8988T (cell line): ENCODE results near the gene RFPL2.
A peak's percentile ranks its signal among the peaks of the same experiment; 100 is the strongest.

Experiments
- DNase-seq: peaks from one replicate; pipeline ENCODE4 v3.0.0; 2011

The RFPL2 gene

GRCh38 chr22:32204856-32205722 is at the start of gene RFPL2:
TSS of gene RFPL2 (minus strand) at chr22:32205073. CDS start at chr22:32202451, 2,622 bp downstream.
- DNase-seq: no peak

DNA sequence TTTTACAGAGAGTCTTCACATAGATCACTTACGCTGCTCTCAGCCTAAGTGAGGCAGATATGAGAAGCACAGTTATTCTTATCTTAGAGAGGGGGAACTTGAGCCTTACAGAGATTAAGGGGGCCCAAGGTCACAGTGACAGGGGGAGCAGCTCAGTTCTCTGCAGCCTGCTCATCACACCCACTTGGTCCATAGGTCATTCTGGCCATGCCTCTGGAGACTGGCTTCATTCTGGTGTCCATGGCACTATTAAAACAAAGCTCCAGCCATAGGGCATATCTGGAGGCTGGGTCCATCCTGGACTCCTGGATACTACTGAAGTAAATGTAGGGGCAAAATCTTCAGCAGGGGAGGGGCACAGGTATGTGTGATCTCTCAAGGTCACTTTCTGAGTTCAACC is 44.4 kb upstream of the RFPL2 start:
- DNase-seq: no peak

GRCh38 chr22:32248276-32248675 is 43.4 kb upstream of the RFPL2 start:
- DNase-seq: no peak

DNA sequence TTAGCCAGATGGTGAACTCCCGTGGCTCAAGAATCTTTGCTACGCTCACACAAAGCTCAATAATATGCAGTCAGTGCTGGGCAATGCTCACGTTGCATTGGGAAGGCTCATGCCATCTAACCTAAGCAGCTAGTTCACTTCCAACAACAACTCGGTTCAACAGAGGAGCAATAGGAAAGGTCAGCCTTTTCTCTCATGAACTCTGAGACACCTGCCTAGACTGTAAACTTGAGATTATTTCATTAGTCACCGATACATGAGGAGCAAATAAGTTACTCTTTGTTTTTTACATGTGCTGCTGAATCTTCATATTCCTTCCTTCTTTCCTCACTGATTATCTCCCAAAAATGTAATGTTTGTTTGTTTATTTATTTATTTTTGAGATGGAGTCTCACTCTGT is 41.3 kb upstream of the RFPL2 start:
- no peak for DNase-seq

DNA sequence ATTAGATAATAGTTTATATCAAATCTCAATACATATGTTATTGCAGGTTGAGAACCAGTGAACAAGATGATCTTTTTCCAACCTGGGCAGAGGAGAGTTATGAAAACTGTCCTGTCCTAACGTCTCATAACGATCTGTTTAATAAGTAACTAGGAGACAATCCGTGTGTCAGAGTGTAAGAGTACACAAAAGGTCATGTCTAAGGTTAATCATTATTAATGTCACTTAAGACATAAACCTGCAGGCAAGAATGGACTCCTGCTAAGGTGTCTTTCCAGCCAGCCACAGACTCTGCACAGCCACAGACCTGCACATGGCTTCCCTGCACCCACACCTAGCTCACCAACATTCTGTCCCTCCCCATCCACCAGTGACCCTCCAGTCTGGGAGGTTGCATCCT is 40.2 kb upstream of the RFPL2 start:
- DNase-seq: no peak

DNA sequence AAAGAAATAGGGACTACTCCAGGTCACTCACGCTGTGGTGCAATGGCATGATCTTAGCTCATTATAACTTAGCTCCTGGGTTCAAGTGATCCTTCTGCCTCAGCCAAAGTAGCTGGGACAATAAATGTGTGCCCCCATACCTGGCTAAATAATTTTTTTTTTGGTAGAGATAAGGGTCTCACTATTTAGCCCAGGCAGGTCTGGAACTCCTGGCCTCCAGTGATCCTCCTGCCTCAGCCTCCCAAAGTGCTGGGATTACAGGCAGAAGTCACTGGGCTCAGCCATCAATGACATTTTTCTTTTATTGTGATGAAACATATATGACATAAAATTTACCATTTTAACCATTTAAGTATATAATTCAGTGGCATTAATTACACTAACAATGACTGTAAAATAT is 39.7 kb upstream of the RFPL2 start:
- no peak for DNase-seq

- DNase-seq: no peak
Observed at GRCh38 chr22:32240461-32240860, 35.6 kb upstream of the RFPL2 start.

DNA sequence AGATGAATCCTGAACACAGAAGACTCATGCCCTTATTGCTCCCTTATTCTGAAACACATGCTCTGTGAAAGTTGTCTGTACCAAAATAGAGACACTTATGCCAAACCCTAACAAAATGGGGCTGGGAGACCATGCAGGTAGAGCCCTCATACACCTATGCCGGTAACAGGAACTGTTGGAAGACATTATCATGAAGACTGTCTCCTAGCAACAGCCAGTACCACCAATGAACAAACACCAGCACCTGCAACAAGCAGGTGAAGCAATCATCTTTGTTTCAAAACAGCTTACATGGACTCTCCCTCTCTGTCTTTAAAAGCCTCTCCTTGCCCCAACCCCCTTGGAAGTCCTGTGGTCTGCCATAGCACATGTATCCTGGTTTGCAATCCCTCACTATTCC is 33.0 kb upstream of the RFPL2 start:
- DNase-seq: no peak

DNA sequence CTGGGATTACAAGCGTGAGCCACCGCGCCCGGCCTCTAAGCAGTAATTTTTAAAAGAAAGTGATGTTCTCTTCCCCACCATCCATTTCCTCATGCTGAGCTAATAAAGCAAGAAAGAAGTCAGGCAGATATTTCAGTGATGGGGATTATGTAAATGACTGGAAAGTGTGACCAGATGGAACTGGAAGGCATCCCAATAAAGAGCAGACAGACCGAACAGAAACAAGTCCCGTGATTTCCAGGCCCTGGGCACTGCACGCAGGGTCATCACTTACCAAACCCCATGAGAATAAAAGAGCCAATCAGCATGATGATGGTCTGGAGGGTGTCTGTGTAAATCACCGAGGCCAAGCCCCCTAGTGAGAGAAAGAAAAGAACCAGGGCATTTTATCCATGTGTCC is 32.1 kb upstream of the RFPL2 start:
- DNase-seq: no peak

DNA sequence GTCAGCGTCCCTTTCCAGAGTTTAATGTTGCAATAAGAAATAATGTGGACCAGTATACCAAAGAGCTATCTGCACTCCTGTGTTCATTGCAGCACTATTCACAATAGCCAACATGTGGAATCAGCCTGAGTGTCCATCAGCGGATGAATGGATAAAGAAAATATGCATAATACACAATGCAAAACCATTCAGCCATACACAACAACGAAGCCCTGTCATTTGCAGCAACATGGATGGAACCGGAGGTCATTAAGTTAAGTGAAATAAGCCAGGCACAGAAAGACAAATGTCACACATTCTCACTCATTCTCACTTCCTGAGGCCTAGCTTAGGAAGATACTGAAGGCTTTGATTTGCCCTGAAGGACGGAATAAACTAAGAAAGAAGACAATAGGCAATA is 28.2 kb upstream of the RFPL2 start:
- no peak for DNase-seq

- no peak for DNase-seq
Observed at GRCh38 chr22:32232191-32232830, 27.4 kb upstream of the RFPL2 start.

DNA sequence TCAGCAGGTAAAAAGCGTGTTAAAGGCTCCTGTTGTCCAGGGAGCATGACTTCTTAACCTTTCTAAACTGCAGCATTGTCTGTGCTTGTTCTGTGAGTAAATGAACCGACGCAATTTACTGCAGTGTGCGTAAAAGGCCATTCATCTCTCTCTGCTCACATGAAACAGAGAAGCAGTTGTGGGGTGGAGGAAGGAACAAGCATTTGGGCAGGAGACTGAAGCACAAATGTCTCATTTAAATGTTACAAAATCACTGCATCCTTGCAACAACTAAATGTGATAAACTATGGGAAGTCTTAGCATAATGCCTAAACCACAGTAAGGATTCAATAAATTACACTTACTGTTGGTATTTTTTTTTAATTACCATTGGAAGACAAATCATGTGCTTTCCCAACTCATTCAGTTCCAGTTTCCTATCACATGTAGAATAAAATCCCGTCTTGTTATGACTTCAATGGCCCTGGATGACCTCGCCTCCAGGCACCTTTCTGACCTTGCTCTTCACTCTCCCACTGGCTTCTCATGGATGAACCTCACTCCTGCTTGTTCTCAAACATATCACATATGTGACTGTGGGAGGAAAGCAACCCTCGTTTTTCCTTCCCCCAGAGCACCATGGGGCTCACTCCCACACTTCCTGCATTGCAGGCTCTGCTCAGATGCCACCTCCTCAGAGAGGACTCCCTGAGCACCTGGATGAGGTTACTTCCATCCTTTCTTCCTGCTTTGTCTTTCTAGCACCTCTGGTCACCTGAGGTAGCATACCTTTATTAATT is 21.6 kb upstream of the RFPL2 start:
- no peak for DNase-seq

GRCh38 chr22:32222991-32223390 is 18.1 kb upstream of the RFPL2 start:
- no peak for DNase-seq

- no peak for DNase-seq
Observed at GRCh38 chr22:32219026-32219425, 14.2 kb upstream of the RFPL2 start.

- no peak for DNase-seq
Observed at GRCh38 chr22:32218470-32218869, 13.6 kb upstream of the RFPL2 start.

GRCh38 chr22:32217465-32217864 is 12.6 kb upstream of the RFPL2 start:
- no peak for DNase-seq

DNA sequence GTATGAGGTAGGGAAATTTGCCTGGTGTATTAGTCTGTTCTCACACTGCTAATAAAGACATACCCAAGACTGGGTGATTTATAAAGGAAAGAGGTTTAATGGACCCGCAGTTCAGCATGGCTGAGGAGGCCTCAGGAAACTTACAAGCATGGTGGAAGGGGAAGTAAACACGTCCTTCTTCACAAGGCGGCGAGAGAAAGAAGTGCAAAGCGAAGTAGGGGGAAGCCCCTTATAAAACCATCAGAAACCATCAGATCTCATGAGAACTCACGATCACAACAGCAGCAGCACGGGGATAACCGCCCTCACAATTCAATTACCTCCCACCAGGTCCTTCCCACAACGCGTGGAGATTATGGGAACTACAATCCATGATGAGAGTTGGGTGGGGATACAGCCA is 12.0 kb upstream of the RFPL2 start:
- DNase-seq: no peak

DNA sequence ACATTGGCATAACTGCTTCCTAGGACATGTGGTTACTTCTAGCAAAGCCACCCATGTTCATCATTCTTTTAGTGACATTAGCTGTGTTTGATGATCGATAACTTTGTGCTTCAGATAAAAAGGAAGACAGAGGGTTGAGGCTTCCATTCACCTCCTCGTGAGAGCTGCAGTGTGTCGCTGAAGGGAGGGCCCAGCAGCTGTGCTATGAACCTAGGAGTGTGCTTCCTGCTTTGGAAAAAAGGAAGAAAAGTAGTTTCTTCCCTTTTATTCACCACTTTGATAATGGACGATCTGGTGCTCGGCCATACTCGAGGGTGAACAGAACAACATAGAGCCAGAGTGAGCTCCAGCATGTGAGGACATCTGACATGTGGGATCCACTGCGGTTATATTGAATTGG is 6.1 kb upstream of the RFPL2 start:
- DNase-seq: no peak

- DNase-seq: no peak
Observed at GRCh38 chr22:32208681-32209080, 3.8 kb upstream of the RFPL2 start.

GRCh38 chr22:32207971-32208480 is 3.2 kb upstream of the RFPL2 start:
- no peak for DNase-seq

DNA sequence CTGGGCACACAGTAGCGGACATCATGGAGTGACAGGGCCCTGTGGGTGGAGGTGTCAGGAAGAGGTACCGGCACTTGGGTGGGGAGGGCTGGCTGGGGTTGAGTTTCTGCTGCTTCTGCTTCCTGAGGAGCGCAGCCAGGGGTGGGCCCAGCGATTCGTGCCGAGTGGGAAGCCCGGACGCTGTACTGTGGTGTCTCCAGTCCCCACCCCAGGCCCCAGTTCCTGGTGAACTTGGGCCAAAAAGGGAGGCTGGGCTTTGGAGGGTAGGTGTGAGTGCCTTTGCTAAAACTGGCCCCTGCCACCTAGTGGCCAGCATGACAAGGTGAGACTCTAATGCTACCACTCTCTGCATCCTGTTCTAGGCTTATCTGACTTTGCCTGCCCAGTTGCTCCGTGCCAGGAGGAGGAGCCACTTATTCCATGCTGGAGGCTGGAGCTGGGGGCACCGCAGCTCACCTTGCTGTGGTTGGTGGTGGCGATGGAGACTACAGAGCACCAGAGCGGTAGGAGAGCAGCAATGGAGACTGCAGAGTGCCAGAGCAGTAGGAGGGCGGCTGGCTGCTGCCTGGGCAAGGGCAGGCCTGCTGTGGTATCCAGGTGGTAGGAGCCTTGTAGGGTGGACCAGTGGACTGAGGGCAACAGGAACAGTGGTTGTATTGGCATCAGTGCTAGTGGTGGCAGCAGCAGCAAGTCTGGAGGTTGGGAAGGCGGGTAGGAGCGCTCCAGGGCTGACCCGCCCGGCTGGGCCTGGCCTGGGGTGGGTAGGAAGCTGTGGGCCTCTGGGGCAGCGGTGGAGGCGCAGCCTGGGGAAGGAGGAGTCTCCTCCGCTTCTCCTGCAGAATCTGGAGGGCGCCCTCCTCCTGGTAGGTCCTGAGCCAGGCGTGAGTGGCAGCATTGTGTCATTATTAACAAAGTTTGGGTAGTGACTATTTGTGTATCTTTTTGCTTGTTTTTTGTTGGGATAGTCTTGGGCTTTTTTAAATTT is 2.2 kb upstream of the RFPL2 start:
- DNase-seq: peak; percentile 36
